SK-N-SH (cell line): ENCODE measurements around the gene C17orf67.

Experiments
- EP300 ChIP-seq, 2 experiments: IDR thresholded peaks; 2 replicates each; pipeline versions ENCODE4 v1.4.0 to v1.6.1; 2012; ENCODE audit warnings: borderline replicate concordance in 1 of 2, low read depth in 1 of 2, low read length in 1 of 2
- EZH2phosphoT487 ChIP-seq: fragments of 200-600 bp; sonication (generic); IDR thresholded peaks from 2 replicates; pipeline ENCODE4 v1.6.1; 2017; ENCODE audit warnings: low read depth, mixed run types, mild to moderate bottlenecking, antibody characterized with exemption, moderate library complexity, borderline replicate concordance
- MXI1 ChIP-seq: IDR thresholded peaks from 2 replicates; pipeline ENCODE4 v1.6.1; 2012; ENCODE audit warnings: mild to moderate bottlenecking, low read depth, low read length, improper control_type of control experiment
- POLR2AphosphoS5 ChIP-seq: IDR thresholded peaks from 2 replicates; pipeline ENCODE4 v1.6.1; 2012; ENCODE audit warnings: low read depth, low read length
- TAF1 ChIP-seq: IDR thresholded peaks from 2 replicates; pipeline ENCODE4 v1.6.1; 2012; ENCODE audit warnings: low read depth, mild to moderate bottlenecking, low read length, moderate library complexity, borderline replicate concordance
- TF ChIP-seq, protein P1 (sequence below): fragments of 200-600 bp; sonication (generic); IDR thresholded peaks from 2 replicates; pipeline ENCODE4 v1.6.1; 2017; ENCODE audit warnings: antibody characterized with exemption, mild to moderate bottlenecking, moderate library complexity
- TF ChIP-seq, protein P2 (sequence below): IDR thresholded peaks from 2 replicates; pipeline ENCODE4; 2012
- TF ChIP-seq, protein P3 (sequence below): IDR thresholded peaks from 2 replicates; pipeline ENCODE4 v1.4.0; 2012; ENCODE audit warnings: low read depth

DNA sequence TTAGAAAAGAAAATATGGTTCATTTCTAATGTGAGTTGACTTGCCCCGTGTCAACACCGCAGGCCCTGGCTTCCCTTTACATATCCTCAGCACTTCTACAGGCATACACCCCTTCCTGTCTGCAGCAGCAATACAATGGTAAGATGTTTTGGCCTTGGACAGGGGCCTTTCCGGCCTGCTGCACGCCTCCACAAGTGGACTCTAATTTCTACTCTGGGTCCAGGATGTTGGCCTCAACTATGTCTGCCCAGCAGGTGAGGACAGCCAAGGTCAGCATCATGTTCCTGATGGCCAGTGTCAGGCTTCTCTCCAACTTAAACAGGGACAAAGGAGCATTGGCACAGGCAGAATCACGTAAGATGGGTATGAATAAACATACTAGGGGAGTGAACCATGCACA, 11.0 kb downstream of the C17orf67 start:
- TF ChIP-seq, protein P1, sequence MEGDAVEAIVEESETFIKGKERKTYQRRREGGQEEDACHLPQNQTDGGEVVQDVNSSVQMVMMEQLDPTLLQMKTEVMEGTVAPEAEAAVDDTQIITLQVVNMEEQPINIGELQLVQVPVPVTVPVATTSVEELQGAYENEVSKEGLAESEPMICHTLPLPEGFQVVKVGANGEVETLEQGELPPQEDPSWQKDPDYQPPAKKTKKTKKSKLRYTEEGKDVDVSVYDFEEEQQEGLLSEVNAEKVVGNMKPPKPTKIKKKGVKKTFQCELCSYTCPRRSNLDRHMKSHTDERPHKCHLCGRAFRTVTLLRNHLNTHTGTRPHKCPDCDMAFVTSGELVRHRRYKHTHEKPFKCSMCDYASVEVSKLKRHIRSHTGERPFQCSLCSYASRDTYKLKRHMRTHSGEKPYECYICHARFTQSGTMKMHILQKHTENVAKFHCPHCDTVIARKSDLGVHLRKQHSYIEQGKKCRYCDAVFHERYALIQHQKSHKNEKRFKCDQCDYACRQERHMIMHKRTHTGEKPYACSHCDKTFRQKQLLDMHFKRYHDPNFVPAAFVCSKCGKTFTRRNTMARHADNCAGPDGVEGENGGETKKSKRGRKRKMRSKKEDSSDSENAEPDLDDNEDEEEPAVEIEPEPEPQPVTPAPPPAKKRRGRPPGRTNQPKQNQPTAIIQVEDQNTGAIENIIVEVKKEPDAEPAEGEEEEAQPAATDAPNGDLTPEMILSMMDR = no peak
- TF ChIP-seq MXI1 (no peak), TAF1 (no peak), EP300 (IDR thresholded peaks at IDR 0.05; ENCODE audit: borderline replicate concordance in 1 of 2, low read depth in 1 of 2, low read length in 1 of 2) (no peak), EZH2phosphoT487 (no peak), POLR2AphosphoS5 (no peak)
- TF ChIP-seq, protein P2, sequence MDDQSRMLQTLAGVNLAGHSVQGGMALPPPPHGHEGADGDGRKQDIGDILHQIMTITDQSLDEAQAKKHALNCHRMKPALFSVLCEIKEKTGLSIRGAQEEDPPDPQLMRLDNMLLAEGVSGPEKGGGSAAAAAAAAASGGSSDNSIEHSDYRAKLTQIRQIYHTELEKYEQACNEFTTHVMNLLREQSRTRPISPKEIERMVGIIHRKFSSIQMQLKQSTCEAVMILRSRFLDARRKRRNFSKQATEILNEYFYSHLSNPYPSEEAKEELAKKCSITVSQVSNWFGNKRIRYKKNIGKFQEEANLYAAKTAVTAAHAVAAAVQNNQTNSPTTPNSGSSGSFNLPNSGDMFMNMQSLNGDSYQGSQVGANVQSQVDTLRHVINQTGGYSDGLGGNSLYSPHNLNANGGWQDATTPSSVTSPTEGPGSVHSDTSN = no peak
- TF ChIP-seq, protein P3, sequence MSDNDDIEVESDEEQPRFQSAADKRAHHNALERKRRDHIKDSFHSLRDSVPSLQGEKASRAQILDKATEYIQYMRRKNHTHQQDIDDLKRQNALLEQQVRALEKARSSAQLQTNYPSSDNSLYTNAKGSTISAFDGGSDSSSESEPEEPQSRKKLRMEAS = no peak
